BE2C (cell line): ENCODE data around the gene NRDE2.

ENCODE experiments used
- DNase-seq: peaks from one replicate; pipeline ENCODE4 v3.0.0-alpha.2; 2020
- H3K27me3 ChIP-seq: fragments of 250-450 bp; sonication (Bioruptor Pico); 2 replicates; pipeline ENCODE4 v1.5.1; 2020; ENCODE audit warnings: mild to moderate bottlenecking
- H3K36me3 ChIP-seq: fragments of 250-450 bp; sonication (Bioruptor Pico); 2 replicates; pipeline ENCODE4 v1.5.1; 2020; ENCODE audit warnings: mild to moderate bottlenecking
- H3K4me1 ChIP-seq: fragments of 250-450 bp; sonication (Bioruptor Pico); 2 replicates; pipeline ENCODE4 v1.5.1; 2020
- H3K4me3 ChIP-seq: 2 replicates; pipeline ENCODE4 v1.5.1; 2011; ENCODE audit warnings: low read depth, low read length
- H3K9me3 ChIP-seq: fragments of 250-450 bp; sonication (Bioruptor Pico); 2 replicates; pipeline ENCODE4 v1.5.1; 2020
- TF ChIP-seq, protein P1 (sequence below): IDR thresholded peaks from 2 replicates; pipeline ENCODE4 v1.5.1; 2012; ENCODE audit warnings: mild to moderate bottlenecking, low read depth, low read length

Gene NRDE2

DNA sequence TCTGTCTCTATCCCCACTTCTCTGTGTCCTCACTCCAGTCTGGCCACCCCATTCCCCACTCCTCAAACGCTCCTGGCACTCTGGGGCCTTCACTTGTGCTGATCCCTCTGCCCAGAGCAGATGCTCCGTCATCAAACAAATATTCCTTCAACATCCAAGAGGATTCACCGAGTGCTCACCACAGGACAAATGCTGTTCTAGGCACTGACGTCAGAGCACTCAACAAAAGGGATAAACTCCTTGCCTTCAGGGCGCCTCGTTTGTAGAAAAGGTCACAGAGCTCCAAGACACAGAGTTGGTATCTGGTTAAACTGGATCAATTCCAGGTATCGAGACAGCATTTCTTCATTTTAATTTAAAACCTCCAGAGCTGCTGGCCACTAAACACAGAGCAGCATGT is 40.0 kb downstream of the NRDE2 start:
- H3K9me3 ChIP-seq: no peaks in the 10 kb centered on the region
- no peaks in the 10 kb centered on the region for H3K27me3 ChIP-seq
- peaks cover 65% of the 10 kb centered on the region for H3K36me3 ChIP-seq
- H3K4me3 ChIP-seq: no peak overlapping the region
- peaks cover 11% of the 10 kb centered on the region for H3K4me1 ChIP-seq
- no peak for DNase-seq
- TF ChIP-seq, protein P1, sequence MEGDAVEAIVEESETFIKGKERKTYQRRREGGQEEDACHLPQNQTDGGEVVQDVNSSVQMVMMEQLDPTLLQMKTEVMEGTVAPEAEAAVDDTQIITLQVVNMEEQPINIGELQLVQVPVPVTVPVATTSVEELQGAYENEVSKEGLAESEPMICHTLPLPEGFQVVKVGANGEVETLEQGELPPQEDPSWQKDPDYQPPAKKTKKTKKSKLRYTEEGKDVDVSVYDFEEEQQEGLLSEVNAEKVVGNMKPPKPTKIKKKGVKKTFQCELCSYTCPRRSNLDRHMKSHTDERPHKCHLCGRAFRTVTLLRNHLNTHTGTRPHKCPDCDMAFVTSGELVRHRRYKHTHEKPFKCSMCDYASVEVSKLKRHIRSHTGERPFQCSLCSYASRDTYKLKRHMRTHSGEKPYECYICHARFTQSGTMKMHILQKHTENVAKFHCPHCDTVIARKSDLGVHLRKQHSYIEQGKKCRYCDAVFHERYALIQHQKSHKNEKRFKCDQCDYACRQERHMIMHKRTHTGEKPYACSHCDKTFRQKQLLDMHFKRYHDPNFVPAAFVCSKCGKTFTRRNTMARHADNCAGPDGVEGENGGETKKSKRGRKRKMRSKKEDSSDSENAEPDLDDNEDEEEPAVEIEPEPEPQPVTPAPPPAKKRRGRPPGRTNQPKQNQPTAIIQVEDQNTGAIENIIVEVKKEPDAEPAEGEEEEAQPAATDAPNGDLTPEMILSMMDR: no peak

DNA sequence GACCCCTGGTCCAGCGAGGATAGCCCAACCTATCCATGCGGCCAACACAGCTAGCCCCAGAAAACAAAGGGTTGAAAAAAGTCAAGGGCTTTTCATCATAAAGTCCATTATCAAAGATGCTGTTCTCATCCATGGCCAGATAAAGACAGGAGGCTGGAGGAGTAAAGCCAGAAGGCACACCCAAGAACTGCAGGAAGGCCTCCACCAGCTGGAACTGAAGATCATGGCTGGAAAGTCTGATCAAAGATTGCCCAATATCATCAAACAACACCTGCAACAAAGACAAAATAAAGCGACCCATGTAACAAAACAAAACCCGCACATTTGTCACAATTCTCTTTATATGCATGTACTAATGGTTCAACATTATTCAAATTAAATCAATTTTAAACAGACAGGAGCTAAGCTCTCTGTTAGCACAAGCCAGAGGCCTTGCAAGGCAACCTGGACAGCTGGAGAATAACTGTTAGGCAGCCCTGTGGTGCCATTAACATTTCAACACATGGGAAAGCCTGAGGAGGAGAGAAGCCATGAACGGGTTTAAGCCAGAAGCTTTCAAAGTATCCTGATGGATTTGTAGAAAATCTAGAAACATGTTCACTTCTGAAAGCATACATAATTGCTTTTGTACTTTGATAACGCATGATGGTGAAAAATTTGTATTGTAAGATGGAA is 41.3 kb downstream of the NRDE2 start:
- Histone ChIP-seq H3K4me3 (no peak overlapping the region), H3K9me3 (no peaks in the 10 kb centered on the region), H3K27me3 (no peaks in the 10 kb centered on the region), H3K36me3 (peaks cover 69% of the 10 kb centered on the region), H3K4me1 (peaks cover 11% of the 10 kb centered on the region)
- no peak for DNase-seq
- TF ChIP-seq, protein P1: no peak

DNA sequence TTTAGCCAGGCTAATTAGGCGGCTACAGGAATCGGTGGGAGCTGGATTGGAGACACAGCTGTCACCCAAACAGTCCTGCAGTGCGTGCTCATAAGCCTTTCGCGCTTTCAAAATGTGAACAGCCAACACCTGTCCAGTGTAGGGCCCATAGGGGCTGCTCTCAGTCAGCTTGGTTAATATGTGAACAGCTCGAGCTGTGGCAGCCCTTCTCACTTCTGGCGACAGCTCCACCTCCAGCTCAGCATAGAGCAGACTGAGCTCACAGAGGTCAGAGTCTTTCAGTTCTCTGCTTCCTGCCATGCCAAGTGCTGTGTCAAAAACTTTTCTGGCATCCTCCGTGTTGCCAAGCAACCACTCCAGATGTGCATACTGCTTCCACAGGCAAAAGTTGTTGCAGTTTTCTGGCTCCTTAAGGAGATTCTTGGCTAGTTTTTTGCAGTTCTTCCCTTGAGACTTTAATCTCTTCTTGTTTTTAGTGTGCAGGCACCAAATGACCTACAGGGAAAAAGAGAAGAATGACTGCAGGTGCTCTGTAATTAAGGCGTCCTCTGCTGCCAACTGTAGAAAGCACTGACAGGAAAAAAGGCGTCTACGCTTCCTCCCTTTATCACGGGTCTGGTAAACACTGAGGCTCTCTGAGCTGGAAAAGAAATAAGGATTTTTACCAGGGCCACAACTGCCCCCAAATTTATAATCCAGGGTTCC is 42.9 kb downstream of the NRDE2 start:
- no peak for DNase-seq
- H3K27me3 ChIP-seq: no peaks in the 10 kb centered on the region
- no peaks in the 10 kb centered on the region for H3K9me3 ChIP-seq
- peaks cover 11% of the 10 kb centered on the region for H3K4me1 ChIP-seq
- peaks cover 59% of the 10 kb centered on the region for H3K36me3 ChIP-seq
- no peak overlapping the region for H3K4me3 ChIP-seq
- TF ChIP-seq, protein P1: no peak

DNA sequence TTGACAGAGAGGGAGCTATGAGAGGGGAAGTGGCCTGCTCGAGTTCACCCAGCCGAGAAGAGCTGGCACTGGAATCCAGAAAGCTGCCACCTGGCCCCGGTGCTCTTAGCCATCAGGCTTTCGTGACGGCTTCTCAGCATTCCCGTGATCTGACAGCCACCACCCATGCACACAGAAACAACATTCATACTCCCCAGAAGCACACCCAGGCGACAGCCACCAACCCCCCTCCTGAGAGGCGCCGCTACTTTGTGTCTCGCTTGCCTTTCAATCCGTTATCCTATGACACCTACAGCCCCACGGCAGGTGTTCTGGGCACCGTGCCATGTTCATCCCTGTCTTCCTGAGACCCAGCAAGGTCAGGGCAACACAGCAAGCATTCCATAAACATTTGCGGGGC is 44.0 kb downstream of the NRDE2 start:
- Histone ChIP-seq H3K4me1 (peaks cover 11% of the 10 kb centered on the region), H3K36me3 (peaks cover 55% of the 10 kb centered on the region), H3K9me3 (no peaks in the 10 kb centered on the region), H3K27me3 (no peaks in the 10 kb centered on the region), H3K4me3 (no peak overlapping the region)
- no peak for DNase-seq
- TF ChIP-seq, protein P1: no peak

DNA sequence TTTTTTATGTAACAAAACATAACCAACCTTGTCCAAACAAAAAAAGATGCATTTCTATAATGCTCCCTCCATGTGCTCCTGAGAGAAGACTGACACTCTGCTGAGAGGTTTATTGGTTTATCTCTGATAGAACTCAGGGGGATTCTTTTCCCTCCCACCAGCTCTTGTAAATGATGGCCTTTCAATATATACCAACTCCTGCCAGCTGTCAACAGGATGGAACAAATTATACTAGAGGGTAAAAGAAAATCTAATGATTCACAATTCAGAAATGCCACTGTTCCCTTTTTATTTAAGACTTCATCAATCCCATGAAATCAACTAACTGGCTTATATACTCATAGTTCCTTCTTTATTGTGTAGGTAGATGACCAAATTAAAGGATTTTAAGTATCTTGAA is 50.0 kb downstream of the NRDE2 start:
- H3K9me3 ChIP-seq: no peaks in the 10 kb centered on the region
- H3K4me3 ChIP-seq: no peak overlapping the region
- H3K27me3 ChIP-seq: no peaks in the 10 kb centered on the region
- TF ChIP-seq, protein P1: no peak
- H3K4me1 ChIP-seq: no peaks in the 10 kb centered on the region
- DNase-seq: no peak
- peaks cover 20% of the 10 kb centered on the region for H3K36me3 ChIP-seq

DNA sequence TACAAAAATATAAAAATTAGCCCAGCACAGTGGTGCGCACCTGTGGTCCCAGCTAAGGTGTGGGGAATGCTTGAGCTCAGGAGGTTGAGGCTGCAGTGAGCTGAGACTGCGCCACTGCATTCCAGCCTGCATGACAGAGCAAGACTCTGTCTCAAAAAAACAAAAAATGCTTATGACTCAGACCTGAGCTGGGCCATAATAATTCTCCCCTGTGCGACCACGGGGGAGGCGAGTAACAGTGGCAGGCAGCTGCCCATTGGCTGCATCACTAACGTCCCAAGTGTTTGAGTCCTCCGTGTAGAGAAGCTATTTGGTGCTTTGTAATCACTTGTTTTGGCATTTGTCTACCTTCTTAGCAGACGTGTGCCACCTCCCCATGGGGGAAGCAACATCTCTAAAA is 50.5 kb downstream of the NRDE2 start:
- Histone ChIP-seq H3K27me3 (no peaks in the 10 kb centered on the region), H3K9me3 (no peaks in the 10 kb centered on the region), H3K4me1 (no peaks in the 10 kb centered on the region), H3K36me3 (peaks cover 20% of the 10 kb centered on the region), H3K4me3 (no peak overlapping the region)
- TF ChIP-seq, protein P1: no peak
- DNase-seq: no peak
